CD14-positive monocyte (primary cell): Measurements from ENCODE around the gene PCDHB13. TPM values are rescaled to one million over a fixed set of nuclear protein-coding genes. Genes with fewer than 3 reads are reported as not detected.
"Not testable (repeated sequence)": the region's sequence is repeated elsewhere in the genome, so short reads cannot be mapped to it uniquely, and the experiment has no call there.

Experiments
- DNase-seq, 3 donors: peaks; one replicate each; pipeline ENCODE4 v3.0.0-alpha.2; 2011 to 2022
- H2AFZ ChIP-seq: 2 replicates; pipeline ENCODE4 v1.6.0; 2012; ENCODE audit warnings: mild to moderate bottlenecking, low read depth, low read length, inconsistent platforms; ENCODE audit not compliant: insufficient read depth, poor library complexity, severe bottlenecking
- H3K27ac ChIP-seq, 2 donors: 1 replicate in 1 of 2; 2 replicates in 1 of 2; pipeline ENCODE4 v1.5.1; 2012 to 2013; ENCODE audit warnings: low read length in 2 of 2, control low read depth in 1 of 2, inconsistent platforms in 1 of 2, low read depth in 1 of 2, mild to moderate bottlenecking in 1 of 2
- H3K27me3 ChIP-seq, 2 donors: one replicate each; pipeline versions ENCODE4 v1.6.0 to v1.6.1; 2011 to 2013; ENCODE audit warnings: low read length in 2 of 2; ENCODE audit not compliant: control insufficient read depth in 2 of 2, insufficient read depth in 2 of 2
- H3K36me3 ChIP-seq, 2 donors: replicated peaks in 1 of 2; 1 replicate in 1 of 2; 2 replicates in 1 of 2; pipeline versions ENCODE4 v1.5.1 to v1.6.1; 2012 to 2013; ENCODE audit warnings: low read length in 2 of 2, control low read depth in 1 of 2, inconsistent platforms in 1 of 2, mild to moderate bottlenecking in 1 of 2; ENCODE audit not compliant: insufficient read depth in 2 of 2, control insufficient read depth in 1 of 2
- H3K4me1 ChIP-seq, 2 donors: 1 replicate in 1 of 2; 2 replicates in 1 of 2; pipeline versions ENCODE4 v1.5.1 to v1.6.1; 2012 to 2013; ENCODE audit warnings: low read length in 2 of 2, control low read depth in 1 of 2, inconsistent platforms in 1 of 2, mild to moderate bottlenecking in 1 of 2, moderate library complexity in 1 of 2; ENCODE audit not compliant: insufficient read depth in 2 of 2, control insufficient read depth in 1 of 2
- H3K4me2 ChIP-seq: replicated peaks from 2 replicates; pipeline ENCODE3; 2012; ENCODE audit warnings: low read length, moderate library complexity, mild to moderate bottlenecking; ENCODE audit not compliant: poor library complexity, severe bottlenecking; ENCODE audit errors: extremely low read depth
- H3K4me3 ChIP-seq, 3 experiments: fragments of 200-600 bp in 1 of 3; sonication (generic) in 1 of 3; replicated peaks in 1 of 3; 1 replicate in 2 of 3; 2 replicates in 1 of 3; pipeline ENCODE4 v1.5.1; 2011 to 2013; ENCODE audit warnings: low read length in 3 of 3, mild to moderate bottlenecking in 3 of 3, control low read depth in 2 of 3, low read depth in 2 of 3, inconsistent platforms in 1 of 3, moderate library complexity in 1 of 3
- H3K79me2 ChIP-seq: 2 replicates; pipeline ENCODE4 v1.6.0; 2012; ENCODE audit warnings: mild to moderate bottlenecking, control low read depth, inconsistent platforms, low read length, moderate library complexity; ENCODE audit not compliant: insufficient read depth
- H3K9ac ChIP-seq: 2 replicates; pipeline ENCODE4 v1.6.0; 2017; ENCODE audit warnings: low read length, mild to moderate bottlenecking; ENCODE audit not compliant: insufficient read depth, poor library complexity, severe bottlenecking
- H3K9me3 ChIP-seq, 2 donors: replicated peaks in 1 of 2; 1 replicate in 1 of 2; 2 replicates in 1 of 2; pipeline versions ENCODE4 v1.5.1 to v1.6.1; 2012 to 2013; ENCODE audit warnings: low read length in 2 of 2, control low read depth in 1 of 2; ENCODE audit not compliant: control insufficient read depth in 1 of 2, insufficient read depth in 1 of 2
- H4K20me1 ChIP-seq: 2 replicates; pipeline ENCODE4 v1.6.0; 2012; ENCODE audit warnings: mild to moderate bottlenecking, low read length, control low read depth, moderate library complexity; ENCODE audit not compliant: insufficient read depth
- H3K27ac Mint-ChIP-seq, 7 donors: one replicate each; pipeline ENCODE4 v1.8.0; 2020; ENCODE audit warnings: mild to moderate bottlenecking in 7 of 7, mixed read lengths in 7 of 7, moderate library complexity in 6 of 7, inconsistent platforms in 2 of 7
- H3K27me3 Mint-ChIP-seq, 3 donors: one replicate each; pipeline ENCODE4 v1.8.0; 2021 to 2022; ENCODE audit warnings: low read depth in 3 of 3, mild to moderate bottlenecking in 3 of 3, mixed read lengths in 3 of 3, moderate library complexity in 3 of 3, inconsistent platforms in 1 of 3
- H3K36me3 Mint-ChIP-seq, 2 donors: one replicate each; pipeline ENCODE4 v1.8.0; 2020; ENCODE audit warnings: mixed read lengths in 2 of 2, inconsistent platforms in 1 of 2, mild to moderate bottlenecking in 1 of 2
- H3K4me1 Mint-ChIP-seq: one replicate; pipeline ENCODE4 v1.8.0; 2020; ENCODE audit warnings: mild to moderate bottlenecking, mixed read lengths
- H3K4me3 Mint-ChIP-seq, 2 donors: one replicate each; pipeline ENCODE4 v1.8.0; 2020; ENCODE audit warnings: mild to moderate bottlenecking in 2 of 2, mixed read lengths in 2 of 2, moderate library complexity in 1 of 2
- H3K9me3 Mint-ChIP-seq, 7 donors: one replicate each; pipeline ENCODE4 v1.8.0; 2020 to 2022; ENCODE audit warnings: mixed read lengths in 7 of 7, mild to moderate bottlenecking in 6 of 7, moderate library complexity in 6 of 7, inconsistent platforms in 2 of 7
- CTCF ChIP-seq: fragments of 200-600 bp; IDR thresholded peaks from one replicate; pipeline ENCODE4 v1.8.0; 2022; ENCODE audit warnings: antibody characterized with exemption, mild to moderate bottlenecking
- WGBS: methylation state at CpG from one replicate; pipeline ENCODE4 v1.1.5; 2013; ENCODE audit warnings: missing lambda C conversion rate; ENCODE audit not compliant: insufficient coverage; 5-methylcytosine and 5-hydroxymethylcytosine counted together
- intact Hi-C, 2 donors: fragments of 100-400 bp; cut with micrococcal nuclease; formaldehyde crosslinking; loops; one replicate each; pipeline versions ENCODE4 v1.15.0 to v1.15.1; 2023
- polyA plus RNA-seq, 3 donors: library from polyadenylated mRNA; depleted of rRNA in 1 of 3; unstranded in 2 of 3; stranded (reverse) in 1 of 3; fragments of 300-500 nt in 2 of 3; fragments of >200 nt in 1 of 3; fragmentation: Illumina TruSeq in 2 of 3; gene quantifications; 1 replicate in 2 of 3; 2 replicates in 1 of 3; pipeline ENCODE4 v1.2.3, GENCODE V29; 2012 to 2021

The PCDHB13 gene
- polyA plus RNA-seq, 3 donors = not detected

DNA sequence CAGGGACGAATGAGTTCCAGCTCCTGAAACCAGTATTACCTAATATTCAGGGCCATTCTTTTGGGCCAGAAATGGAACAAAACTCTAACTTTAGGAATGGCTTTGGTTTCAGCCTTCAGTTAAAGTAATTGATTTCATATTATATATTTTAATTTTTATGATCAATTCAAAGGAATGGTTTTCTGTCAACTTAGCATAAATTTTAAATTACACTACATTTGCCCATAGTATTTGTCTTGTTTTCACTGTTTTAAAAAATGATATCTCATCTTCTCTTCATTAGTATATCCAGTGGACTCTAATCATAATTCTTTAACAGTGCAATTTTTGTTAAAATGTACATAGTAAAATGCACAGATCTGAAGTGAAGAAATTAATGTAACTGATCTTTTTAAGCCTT lies 33.4 kb upstream of the PCDHB13 start:
- no peak for TF ChIP-seq CTCF
- WGBS = no CpG with 5 or more reads among the region's 1 CpG
- Mint-ChIP-seq H3K36me3 (no peaks in the 10 kb centered on the region), H3K27ac (no peak overlapping the region), H3K4me1 (no peaks in the 10 kb centered on the region), H3K4me3 (no peak overlapping the region), H3K27me3 (peaks cover 4 to 29% (median 12%) of the 10 kb centered on the region in 3 donors), H3K9me3 (peaks cover 12 to 37% (median 32%) of the 10 kb centered on the region in 7 donors)
- Histone ChIP-seq H3K4me1 (no peaks in the 10 kb centered on the region), H3K79me2 (no peaks in the 10 kb centered on the region), H3K9me3 (peaks cover 43 to 55% of the 10 kb centered on the region in 2 donors), H3K9ac (no peak overlapping the region), H3K4me2 (no peak overlapping the region), H3K36me3 (no peaks in the 10 kb centered on the region), H3K27me3 (peaks cover 8 to 20% of the 10 kb centered on the region in 2 donors), H4K20me1 (no peaks in the 10 kb centered on the region), H3K27ac (no peak overlapping the region), H2AFZ (no peak overlapping the region), H3K4me3 (no peak overlapping the region)
- DNase-seq = no peak
- intact Hi-C loops = no loop called here

DNA sequence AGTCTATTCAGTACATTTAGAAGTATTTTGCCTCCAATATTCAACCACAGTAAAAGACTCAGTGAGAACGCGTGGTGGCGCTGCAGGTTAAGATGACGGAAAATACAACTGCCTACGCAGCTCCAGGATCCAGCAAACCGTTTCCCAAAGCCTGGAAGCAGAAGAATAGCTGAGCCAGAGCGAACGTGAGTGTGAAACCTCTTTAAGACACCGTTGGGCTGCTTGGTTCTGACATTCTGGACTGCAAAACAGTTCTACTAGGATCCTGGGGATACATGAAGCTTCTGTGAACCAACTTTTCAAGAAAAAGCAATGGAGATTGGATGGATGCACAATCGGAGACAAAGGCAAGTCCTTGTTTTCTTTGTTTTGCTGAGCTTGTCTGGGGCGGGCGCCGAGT lies 31.5 kb upstream of the PCDHB13 start, which contains the start of gene PCDHB16:
PCDHB16 (plus strand) TSS at position 140 of the 400 bp plus-strand sequence; CDS start at position 313, 173 bp downstream.
- Mint-ChIP-seq H3K27me3 (peaks cover 4 to 30% (median 14%) of the 10 kb centered on the region in 3 donors), H3K27ac (no peak within 1 kb of the TSS), H3K4me3 (no peak within 1 kb of the TSS), H3K36me3 (no peaks in the 10 kb centered on the region), H3K4me1 (no peaks in the 10 kb centered on the region), H3K9me3 (peaks cover 12 to 45% (median 37%) of the 10 kb centered on the region in 7 donors)
- Histone ChIP-seq H3K27me3 (peaks cover 6 to 22% of the 10 kb centered on the region in 2 donors), H3K9ac (no peak within 1 kb of the TSS), H3K4me2 (no peak within 1 kb of the TSS), H3K4me3 (no peak within 1 kb of the TSS), H2AFZ (no peak within 1 kb of the TSS), H3K27ac (no peak within 1 kb of the TSS), H3K9me3 (peaks cover 46 to 53% of the 10 kb centered on the region in 2 donors), H3K4me1 (no peaks in the 10 kb centered on the region), H4K20me1 (no peaks in the 10 kb centered on the region), H3K79me2 (no peaks in the 10 kb centered on the region), H3K36me3 (no peaks in the 10 kb centered on the region)
- DNase-seq = no peak
- no peak for TF ChIP-seq CTCF
- intact Hi-C loops = no loop called here
- 17% methylated on average over 13 of the region's 13 CpGs for WGBS

GRCh38 chr5:141184117-141184855 lies 29.4 kb upstream of the PCDHB13 start:
- H3K27ac Mint-ChIP-seq, H3K4me1 ChIP-seq, intact Hi-C loops, H3K36me3 ChIP-seq, H3K27ac ChIP-seq, H3K9ac ChIP-seq, H3K79me2 ChIP-seq, H3K36me3 Mint-ChIP-seq, H4K20me1 ChIP-seq, H3K4me1 Mint-ChIP-seq, H3K4me2 ChIP-seq, DNase-seq, H2AFZ ChIP-seq, H3K4me3 ChIP-seq: not testable (repeated sequence)
- peaks cover 0 to 29% of the 10 kb centered on the region in 2 donors for H3K27me3 ChIP-seq
- WGBS = 30% methylated on average over 27 of the region's 69 CpGs
- Mint-ChIP-seq H3K9me3 (peaks cover 16 to 58% (median 50%) of the 10 kb centered on the region in 7 donors), H3K27me3 (peaks cover 11 to 45% (median 28%) of the 10 kb centered on the region in 3 donors), H3K4me3 (peak overlapping the region in 1 of 2 donors; percentile 57)
- peaks cover 43 to 47% of the 10 kb centered on the region in 2 donors for H3K9me3 ChIP-seq
